Breast epithelium (tissue), 4 donors: ENCODE data around the gene TYW3. TPM values are rescaled to one million over a fixed set of nuclear protein-coding genes. Genes with fewer than 3 reads are reported as not detected.
A peak's percentile ranks its signal among the peaks of the same experiment; 100 is the strongest.

Source experiments
- DNase-seq, 2 donors: peaks; one replicate each; pipeline ENCODE4 v3.0.0-alpha.2; 2019; ENCODE audit warnings: low spot score in 2 of 2
- H3K27ac ChIP-seq, 2 donors: fragments of 200-600 bp; sonication (generic) in 1 of 2; one replicate each; pipeline ENCODE4 v1.5.1; 2016 to 2019; ENCODE audit warnings: mild to moderate bottlenecking in 1 of 2
- H3K27me3 ChIP-seq, 2 donors: fragments of 200-600 bp; sonication (generic) in 1 of 2; one replicate each; pipeline versions ENCODE4 v1.5.1 to v1.6.0; 2017 to 2019; ENCODE audit warnings: control low read depth in 1 of 2, mild to moderate bottlenecking in 1 of 2
- H3K36me3 ChIP-seq: fragments of 200-600 bp; one replicate; pipeline ENCODE4 v1.5.1; 2019
- H3K4me1 ChIP-seq, 2 donors: fragments of 200-600 bp; sonication (generic); one replicate each; pipeline ENCODE4 v1.5.1; 2016 to 2019; ENCODE audit warnings: control low read depth in 1 of 2
- H3K4me3 ChIP-seq, 3 donors: fragments of 200-600 bp; sonication (generic); 1 replicate in 2 of 3; 2 replicates in 1 of 3; pipeline ENCODE4 v1.5.1; 2016 to 2019; ENCODE audit warnings: mild to moderate bottlenecking in 3 of 3, moderate library complexity in 2 of 3
- H3K9me3 ChIP-seq, 2 donors: fragments of 200-600 bp; sonication (generic) in 1 of 2; one replicate each; pipeline ENCODE4 v1.5.1; 2016 to 2019; ENCODE audit warnings: control low read depth in 1 of 2
- CTCF ChIP-seq, 3 donors: fragments of 450-650 bp; IDR thresholded peaks; one replicate each; pipeline ENCODE4 v1.5.1; 2016 to 2017; ENCODE audit warnings: antibody characterized with exemption in 3 of 3, mild to moderate bottlenecking in 3 of 3, moderate library complexity in 3 of 3
- POLR2A ChIP-seq: fragments of 450-650 bp; IDR thresholded peaks from one replicate; pipeline ENCODE4 v1.6.1; 2016; ENCODE audit warnings: antibody characterized with exemption, mild to moderate bottlenecking, moderate library complexity
- POLR2AphosphoS5 ChIP-seq, 3 donors: sonication (generic); formaldehyde crosslinking; IDR thresholded peaks; one replicate each; pipeline ENCODE4 v1.6.1; 2017; ENCODE audit warnings: antibody characterized with exemption in 3 of 3
- intact Hi-C: fragments of 100-400 bp; cut with DNase I; formaldehyde crosslinking; loops from one replicate; pipeline ENCODE4 v1.15.1; 2023; ENCODE audit warnings: low total_unique reads
- total RNA-seq, 3 donors: library from RNA; depleted of rRNA; stranded (reverse); fragments of >200 nt; gene quantifications; one replicate each; pipeline ENCODE4 v1.1.0, GENCODE V29; 2016

The TYW3 gene
- total RNA-seq, 3 donors from 2014 or later = 15.5 to 17.9 (median 16.1) TPM

DNA sequence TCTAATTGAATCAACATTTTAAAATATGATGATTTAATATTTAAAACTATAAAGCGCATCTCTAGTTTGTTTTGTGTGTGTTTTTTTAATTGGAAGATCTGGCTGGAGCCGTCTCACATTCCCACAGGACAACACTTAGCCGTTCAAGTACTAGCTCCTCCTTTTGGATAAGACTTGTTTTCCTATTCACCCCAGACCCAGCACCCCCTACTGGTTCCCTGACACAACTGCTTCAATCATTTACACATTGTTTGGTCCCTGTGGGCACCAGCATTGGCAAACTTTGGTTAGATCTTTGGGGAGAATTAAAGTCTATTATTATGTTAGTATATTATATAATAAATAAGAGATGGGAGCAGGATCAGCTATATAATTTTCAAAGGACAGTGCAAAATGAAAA, 34.5 kb downstream of the TYW3 start:
- H3K27ac ChIP-seq = no peak overlapping the region
- intact Hi-C loops = no loop called here
- H3K4me3 ChIP-seq = no peak overlapping the region
- TF ChIP-seq POLR2A (no peak), POLR2AphosphoS5 (IDR thresholded peaks at IDR 0.05) (no peak), CTCF (IDR thresholded peaks at IDR 0.05) (no peak)
- peaks cover 4% of the 10 kb centered on the region for H3K36me3 ChIP-seq
- H3K4me1 ChIP-seq = no peaks in the 10 kb centered on the region
- H3K9me3 ChIP-seq = no peaks in the 10 kb centered on the region
- H3K27me3 ChIP-seq = no peaks in the 10 kb centered on the region
- DNase-seq = no peak

DNA sequence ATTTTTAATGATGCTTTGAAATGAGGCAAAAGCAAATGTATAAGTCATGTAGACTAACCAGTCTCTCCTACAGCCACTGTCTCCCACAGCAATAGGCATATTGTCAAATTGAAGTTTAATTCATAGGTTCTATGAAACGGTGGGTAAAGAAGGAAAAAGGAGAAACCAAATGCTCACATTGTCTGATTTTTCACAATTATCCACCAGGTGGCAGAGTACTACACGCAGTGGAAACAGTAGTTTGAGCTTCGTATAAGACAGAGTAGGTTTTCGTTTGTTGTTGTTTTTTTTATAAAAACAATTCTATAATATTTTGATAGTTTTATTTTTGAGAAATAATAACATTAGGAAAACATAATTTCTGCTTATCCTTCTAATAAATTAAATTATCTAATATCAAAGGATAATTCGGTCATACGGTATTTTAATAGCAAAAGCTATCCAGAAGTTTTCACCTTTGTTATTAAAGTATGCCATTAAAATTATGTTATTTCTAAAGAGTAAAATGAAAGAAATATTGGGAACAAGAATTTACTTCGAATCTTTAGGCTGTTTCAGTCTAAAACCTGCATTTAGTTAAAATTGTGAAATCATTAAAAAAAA, 39.1 kb downstream of the TYW3 start:
- no peaks in the 10 kb centered on the region for H3K4me1 ChIP-seq
- TF ChIP-seq POLR2AphosphoS5 (IDR thresholded peaks at IDR 0.05) (no peak), CTCF (IDR thresholded peaks at IDR 0.05) (peak in 2 of 3 donors; percentile 32 to 61), POLR2A (no peak)
- H3K4me3 ChIP-seq = no peak overlapping the region
- DNase-seq = no peak
- H3K36me3 ChIP-seq = no peaks in the 10 kb centered on the region
- H3K9me3 ChIP-seq = no peaks in the 10 kb centered on the region
- H3K27me3 ChIP-seq = peaks cover 0 to 12% of the 10 kb centered on the region in 2 donors
- intact Hi-C loops = no loop called here
- no peak overlapping the region for H3K27ac ChIP-seq

- intact Hi-C loops = no loop called here
Measured at GRCh38 chr1:74772945-74773344, 40.0 kb downstream of the TYW3 start.

DNA sequence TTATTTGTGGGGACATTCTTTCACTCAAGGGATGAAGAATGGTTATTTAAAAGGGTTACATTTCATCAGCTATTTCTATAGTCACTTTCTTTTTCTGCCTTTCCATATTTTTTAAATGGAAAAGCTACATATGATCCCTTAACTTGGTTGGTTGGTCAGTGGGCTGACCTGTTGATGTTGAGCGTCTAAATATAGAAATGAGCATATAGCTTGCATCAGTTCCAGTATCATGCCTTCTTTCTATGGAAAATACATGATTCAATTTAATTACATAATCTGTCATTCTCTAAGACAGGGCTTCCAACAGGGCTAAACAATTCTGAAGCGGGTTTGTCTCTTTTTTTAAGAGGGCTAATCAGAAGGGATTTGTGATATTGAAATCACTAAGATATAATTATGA, 40.6 kb downstream of the TYW3 start:
- no peak for DNase-seq
- no peak for TF ChIP-seq POLR2AphosphoS5 (IDR thresholded peaks at IDR 0.05)
- no peak for TF ChIP-seq CTCF (IDR thresholded peaks at IDR 0.05)
- no peak for TF ChIP-seq POLR2A
- intact Hi-C loops = no loop called here
- Histone ChIP-seq H3K27ac (no peak overlapping the region), H3K4me1 (no peaks in the 10 kb centered on the region), H3K27me3 (peaks cover 0 to 12% of the 10 kb centered on the region in 2 donors), H3K4me3 (no peak overlapping the region), H3K9me3 (no peaks in the 10 kb centered on the region), H3K36me3 (no peaks in the 10 kb centered on the region)

More at GRCh38 chr1:74772945-74773344, 40.0 kb downstream of the TYW3 start:
- no peaks in the 10 kb centered on the region for H3K36me3 ChIP-seq
- peaks cover 0 to 12% of the 10 kb centered on the region in 2 donors for H3K27me3 ChIP-seq
- TF ChIP-seq POLR2A = no peak
- no peak for TF ChIP-seq POLR2AphosphoS5 (IDR thresholded peaks at IDR 0.05)
- TF ChIP-seq CTCF (IDR thresholded peaks at IDR 0.05) = no peak
- no peak for DNase-seq
- no peaks in the 10 kb centered on the region for H3K4me1 ChIP-seq
- H3K9me3 ChIP-seq = no peaks in the 10 kb centered on the region
- no peak overlapping the region for H3K4me3 ChIP-seq
- H3K27ac ChIP-seq = no peak overlapping the region

GRCh38 chr1:74775735-74776134, 42.8 kb downstream of the TYW3 start:
- no peak overlapping the region for H3K4me3 ChIP-seq
- intact Hi-C loops = no loop called here
- TF ChIP-seq POLR2A (no peak), CTCF (IDR thresholded peaks at IDR 0.05) (no peak), POLR2AphosphoS5 (IDR thresholded peaks at IDR 0.05) (no peak)

More at GRCh38 chr1:74775735-74776134, 42.8 kb downstream of the TYW3 start:
- Histone ChIP-seq H3K27me3 (peaks cover 0 to 12% of the 10 kb centered on the region in 2 donors), H3K9me3 (no peaks in the 10 kb centered on the region), H3K4me1 (no peaks in the 10 kb centered on the region), H3K36me3 (no peaks in the 10 kb centered on the region), H3K27ac (no peak overlapping the region)
- DNase-seq = no peak
